Activated CD8-positive, alpha-beta memory T cell treated with anti-CD3 and anti-CD28 coated beads for 24 hours (primary cell): ENCODE data around the gene RASGEF1B.

ENCODE experiments used
- DNase-seq: peaks from one replicate; pipeline ENCODE4 v3.0.0-alpha.2; 2020

RASGEF1B gene

DNA sequence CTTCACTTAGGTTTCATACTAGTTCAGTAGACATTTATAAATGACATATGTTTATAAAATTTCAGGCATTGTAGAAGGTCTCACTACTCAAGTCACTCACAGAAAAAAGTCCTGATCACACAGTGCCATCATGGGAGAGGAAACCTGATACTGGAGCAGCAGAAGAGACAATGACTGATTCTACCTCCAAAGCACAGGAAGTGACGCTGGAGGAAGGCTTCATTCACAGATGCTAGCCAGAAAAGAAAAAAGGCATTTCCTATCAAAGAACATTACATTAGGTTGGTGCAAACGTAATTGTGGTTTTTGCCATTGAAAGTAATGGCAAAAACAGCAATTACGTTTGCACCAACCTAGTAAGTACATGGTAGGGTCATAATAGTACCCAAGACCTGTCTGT, 79.5 kb downstream of the RASGEF1B start:
- DNase-seq, result no peak

DNA sequence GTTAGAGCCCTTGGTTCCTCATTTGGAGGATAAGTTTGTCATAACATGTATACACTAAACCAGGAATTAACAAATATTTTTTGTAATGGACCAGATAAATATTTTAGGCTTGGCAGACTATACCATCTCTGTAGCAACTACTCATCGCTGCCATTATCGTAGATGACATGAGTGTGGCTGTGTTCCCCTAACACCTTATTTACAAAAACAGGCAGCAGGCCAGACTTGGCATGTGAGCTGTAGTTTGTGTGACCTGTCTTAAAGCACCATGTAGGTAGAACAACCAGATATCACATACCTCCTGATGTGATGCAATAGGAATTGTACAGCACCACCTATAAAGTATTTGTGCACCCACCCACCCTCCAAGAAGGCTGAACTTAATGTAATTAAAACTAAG, 82.0 kb downstream of the RASGEF1B start:
- DNase-seq, result no peak

DNA sequence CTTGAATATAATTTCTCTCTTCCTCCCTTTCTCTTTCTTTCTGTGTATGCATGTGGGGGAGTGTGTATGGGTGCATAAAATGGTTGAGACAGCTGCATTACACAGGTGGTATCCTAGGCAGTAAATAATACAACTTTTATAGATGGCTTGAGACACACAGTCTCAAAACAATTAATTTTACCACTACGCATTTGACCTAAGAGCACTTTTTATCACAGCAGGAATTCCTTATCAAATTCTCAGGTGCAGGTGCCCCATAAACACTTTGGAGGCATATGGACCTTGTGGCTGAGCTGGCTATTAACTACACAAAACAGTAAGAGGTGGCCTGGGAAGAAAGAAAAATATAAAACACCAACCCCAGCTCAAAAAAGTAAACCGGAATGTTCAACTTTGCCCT, 91.3 kb downstream of the RASGEF1B start:
- no peak for DNase-seq

DNA sequence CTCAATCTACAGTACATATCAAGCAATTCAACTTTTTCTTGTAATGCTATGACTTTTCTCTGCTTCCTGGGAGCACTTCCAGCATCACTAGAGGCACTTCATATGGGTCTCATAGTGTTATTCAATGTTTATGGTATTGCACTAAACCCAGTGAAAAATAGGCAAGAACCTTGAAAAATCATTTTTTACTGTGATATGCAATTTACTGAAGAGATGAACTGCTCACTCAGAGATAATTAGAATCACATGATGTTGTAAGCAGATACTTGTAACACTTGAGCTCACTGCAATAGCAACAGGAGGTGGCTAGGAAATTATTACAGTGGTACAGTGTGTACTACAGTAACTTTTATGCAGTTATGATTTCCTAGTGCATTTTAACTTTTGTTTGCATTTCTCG, 93.3 kb downstream of the RASGEF1B start:
- no peak for DNase-seq

DNA sequence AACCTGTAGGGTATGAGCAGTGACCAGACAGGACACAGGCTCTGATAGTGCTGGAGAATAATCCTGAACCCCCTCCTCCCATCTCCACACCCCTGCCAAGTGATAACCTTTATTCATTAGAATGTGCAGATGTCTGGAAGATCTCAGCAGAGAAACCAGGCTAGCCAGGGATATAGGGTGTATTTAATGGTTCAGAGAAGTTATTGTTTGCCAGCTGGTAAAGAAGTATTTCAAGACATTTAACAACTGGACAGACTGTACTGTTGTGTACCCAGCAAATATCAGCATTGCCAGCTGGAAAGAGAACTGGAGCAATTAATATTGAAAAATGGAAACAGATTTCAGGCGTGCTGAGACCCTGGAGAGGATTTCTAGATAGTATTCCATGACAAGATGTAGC, 94.5 kb downstream of the RASGEF1B start:
- no peak for DNase-seq

DNA sequence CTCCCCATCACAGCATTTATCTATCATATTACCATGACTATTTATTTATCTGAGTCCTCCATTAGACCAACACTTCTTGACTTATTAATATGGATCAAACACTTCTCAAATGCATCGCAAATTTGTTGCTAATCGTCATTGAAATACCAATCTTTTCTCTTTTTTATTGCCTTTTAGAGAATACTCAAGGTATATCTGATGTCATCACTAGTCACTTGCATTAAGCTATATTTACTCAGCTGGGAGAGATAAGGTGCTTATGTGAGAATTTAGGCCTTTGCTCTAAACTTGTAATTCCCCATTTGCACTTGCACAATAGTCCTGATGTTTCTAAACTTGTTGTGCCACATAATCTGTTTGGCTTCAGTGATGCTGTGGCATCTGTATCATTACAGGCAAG, 95.0 kb downstream of the RASGEF1B start:
- DNase-seq, result no peak
